GM12878 (cell line): Measurements from ENCODE around the gene NAT10. TPM values are rescaled to one million over a fixed set of nuclear protein-coding genes. Genes with fewer than 3 reads are reported as not detected.

Experiments
- BCLAF1 ChIP-seq: fragments of 450-650 bp; IDR thresholded peaks from 2 replicates; pipeline ENCODE4 v1.6.1; 2017; ENCODE audit warnings: antibody characterized with exemption, mild to moderate bottlenecking, moderate library complexity
- BHLHE40 ChIP-seq, 2 experiments: fragments of 450-650 bp in 1 of 2; IDR thresholded peaks; 2 replicates each; pipeline ENCODE4 v1.6.1; 2011 to 2017; ENCODE audit warnings: low read depth in 2 of 2, borderline replicate concordance in 1 of 2, improper control_type of control experiment in 1 of 2, low read length in 1 of 2, mild to moderate bottlenecking in 1 of 2
- CBFB ChIP-seq: IDR thresholded peaks from 2 replicates; pipeline ENCODE4 v1.6.1; 2016; ENCODE audit warnings: antibody characterized with exemption, low read depth
- CREB1 ChIP-seq: IDR thresholded peaks from 2 replicates; pipeline ENCODE4 v1.6.1; 2012; ENCODE audit warnings: low read depth, mild to moderate bottlenecking, inconsistent platforms
- E2F8 ChIP-seq: fragments of 450-650 bp; IDR thresholded peaks from 2 replicates; pipeline ENCODE4 v1.6.1; 2018; ENCODE audit warnings: mild to moderate bottlenecking, low read depth, moderate library complexity; ENCODE audit not compliant: partially characterized antibody
- FOS ChIP-seq: IDR thresholded peaks from 3 replicates; pipeline ENCODE4 v1.6.1; 2011; ENCODE audit warnings: borderline replicate concordance; ENCODE audit not compliant: insufficient read length; ENCODE audit errors: extremely low read depth
- IKZF2 ChIP-seq, 2 experiments: fragments of 450-650 bp; IDR thresholded peaks; 2 replicates each; pipeline ENCODE4 v1.6.1; 2017; ENCODE audit warnings: mild to moderate bottlenecking in 2 of 2, moderate library complexity in 2 of 2
- IRF3 ChIP-seq: fragments of 450-650 bp; IDR thresholded peaks from 2 replicates; pipeline ENCODE4 v1.6.1; 2014; ENCODE audit warnings: mild to moderate bottlenecking
- MEF2B ChIP-seq: fragments of 450-650 bp; IDR thresholded peaks from 2 replicates; pipeline ENCODE4 v1.6.1; 2018; ENCODE audit warnings: mild to moderate bottlenecking, moderate library complexity; ENCODE audit not compliant: partially characterized antibody, poor library complexity, severe bottlenecking
- MXI1 ChIP-seq: fragments of 150-350 bp; IDR thresholded peaks from 2 replicates; pipeline ENCODE4 v1.6.1; 2011; ENCODE audit warnings: low read depth, mild to moderate bottlenecking, inconsistent platforms, low read length, improper control_type of control experiment
- MYC ChIP-seq: IDR thresholded peaks from 2 replicates; pipeline ENCODE4 v1.6.1; 2011; ENCODE audit warnings: mild to moderate bottlenecking, low read length, moderate library complexity, inconsistent platforms; ENCODE audit not compliant: insufficient read depth, insufficient replicate concordance, insufficient read length, severe bottlenecking
- NBN ChIP-seq: fragments of 450-650 bp; IDR thresholded peaks from 2 replicates; pipeline ENCODE4 v1.6.1; 2016
- POLR2AphosphoS5 ChIP-seq: IDR thresholded peaks from 2 replicates; pipeline ENCODE4 v1.6.1; 2011; ENCODE audit warnings: mild to moderate bottlenecking, low read length, inconsistent platforms
- RAD21 ChIP-seq: IDR thresholded peaks from 2 replicates; pipeline ENCODE4 v1.6.1; 2011; ENCODE audit warnings: mild to moderate bottlenecking, low read depth, low read length, moderate library complexity; ENCODE audit not compliant: insufficient read depth
- RBBP5 ChIP-seq: fragments of 200-600 bp; sonication (generic); conservative IDR thresholded peaks from 2 replicates; pipeline ENCODE4 v1.6.1; 2016
- RELA ChIP-seq: fragments of 450-650 bp; IDR thresholded peaks from 2 replicates; pipeline ENCODE4 v1.8.0; 2014; ENCODE audit warnings: borderline replicate concordance; ENCODE audit not compliant: partially characterized antibody
- SP1 ChIP-seq: IDR thresholded peaks from one replicate; pipeline ENCODE4 v1.6.1; 2011; ENCODE audit warnings: low read depth, low read length
- SPI1 ChIP-seq: IDR thresholded peaks from 2 replicates; pipeline ENCODE4 v1.6.1; 2011; ENCODE audit warnings: low read depth, mild to moderate bottlenecking, low read length, moderate library complexity, borderline replicate concordance; ENCODE audit not compliant: insufficient read depth
- SREBF1 ChIP-seq: IDR thresholded peaks from 2 replicates; pipeline ENCODE4 v1.6.1; 2012; ENCODE audit warnings: mild to moderate bottlenecking, low read length
- TCF3 ChIP-seq: IDR thresholded peaks from 2 replicates; pipeline ENCODE4 v1.6.1; 2012; ENCODE audit warnings: low read depth, mild to moderate bottlenecking, low read length, borderline replicate concordance; ENCODE audit not compliant: insufficient read depth
- WRNIP1 ChIP-seq: IDR thresholded peaks from 2 replicates; pipeline ENCODE4 v1.6.1; 2011; ENCODE audit warnings: low read depth, low read length, improper control_type of control experiment, borderline replicate concordance
- ZNF207 ChIP-seq: fragments of 450-650 bp; IDR thresholded peaks from 2 replicates; pipeline ENCODE4 v1.6.1; 2014; ENCODE audit warnings: antibody characterized with exemption, mild to moderate bottlenecking, borderline replicate concordance
- ZNF217 ChIP-seq: fragments of 450-650 bp; IDR thresholded peaks from 2 replicates; pipeline ENCODE4 v1.6.1; 2017; ENCODE audit warnings: antibody characterized with exemption, mild to moderate bottlenecking
- polyA plus RNA-seq, 11 experiments: library from polyadenylated mRNA; depleted of rRNA in 4 of 11; unstranded in 6 of 11; stranded (reverse) in 5 of 11; fragments of >200 nt; fragmentation: Nextera tagmentation in 4 of 11; fragmentation: Illumina TruSeq in 1 of 11; extraction: Ambion mirVana in 4 of 11; extraction: Trizol in 1 of 11; gene quantifications; 1 replicate in 1 of 11; 2 replicates in 10 of 11; pipeline versions ENCODE4 v1.2.1 to v1.2.3, GENCODE V29; 2011 to 2016; ENCODE audit warnings: inconsistent platforms in 2 of 11, missing spikeins in 2 of 11, low read depth in 1 of 11
- total RNA-seq, 4 experiments: library from RNA; depleted of rRNA in 3 of 4; stranded (reverse); fragments of >200 nt in 3 of 4; fragmentation: Illumina TruSeq in 1 of 4; extraction: Trizol in 1 of 4; gene quantifications; 2 replicates each; pipeline versions ENCODE4 v1.2.1 to v1.2.3, GENCODE V29; 2013 to 2021

NAT10 gene
- total and polyA plus RNA-seq, 10 of the 15 experiments (the other 5 are each of a cell fraction or from before 2014, with no cell fraction given): 45.1 to 95.5 (median 72.8) TPM

- TF ChIP-seq BCLAF1: no peak
- no peak for TF ChIP-seq RBBP5
- peak; percentile 53; the same call in 1 of the 2 replicates for TF ChIP-seq POLR2AphosphoS5
- no peak for TF ChIP-seq MYC
- TF ChIP-seq MEF2B: peak; percentile 83
- TF ChIP-seq CBFB: no peak
- TF ChIP-seq SPI1: peak; percentile 96
- no peak for TF ChIP-seq WRNIP1
- no peak for TF ChIP-seq TCF3
- TF ChIP-seq BHLHE40 (IDR thresholded peaks at IDR 0.05; ENCODE audit: borderline replicate concordance in 1 of 2, low read depth in 2 of 2, low read length in 1 of 2): peak; percentile 51 to 65; a peak in 3 of 4 replicates
- peak; percentile 88 to 90 for TF ChIP-seq IKZF2 (IDR thresholded peaks at IDR 0.05)
- peak; percentile 11 for TF ChIP-seq SP1
- TF ChIP-seq ZNF207: no peak
- no peak for TF ChIP-seq CREB1
- TF ChIP-seq E2F8: no peak
- TF ChIP-seq SREBF1: no peak
- no peak for TF ChIP-seq FOS
- TF ChIP-seq RAD21: no peak
- TF ChIP-seq NBN: 0 out of 2 replicates have a peak, but pooled peaks have one; percentile 30
- no peak for TF ChIP-seq ZNF217
- TF ChIP-seq IRF3: no peak
- TF ChIP-seq RELA: peak; percentile 20
- no peak for TF ChIP-seq MXI1
These were observed 48.8 kb downstream of the NAT10 start (continued) for GRCh38 chr11:34154059-34154875.
